ENCODE data around the gene RTCA. TPM values are rescaled to one million over a fixed set of nuclear protein-coding genes. Genes with fewer than 3 reads are reported as not detected.

Gene RTCA
- total RNA-seq, 1 donor from 2014 or later = 41.0 TPM

Other genes with a start within 250 kb of the RTCA start
- gene SASS6, start 133.3 kb upstream of the RTCA start, total RNA-seq = 3.2 and 5.9 TPM in 2 replicates
- 8.0 and 12.7 TPM in 2 replicates for gene TRMT13, start 133.1 kb upstream of the RTCA start, total RNA-seq
- gene LRRC39, start 88.0 kb upstream of the RTCA start, total RNA-seq = 0.09 TPM in 1 of 2 replicates, not detected in the other
- 5.4 and 9.9 TPM in 2 replicates for gene DBT, start 16.4 kb upstream of the RTCA start, total RNA-seq
- 13.1 and 20.6 TPM in 2 replicates for gene CDC14A, start 86.3 kb downstream of the RTCA start, total RNA-seq

Data from dermis blood vessel endothelial cell (primary cell).